H1 (cell line): ENCODE measurements around the gene FRA10AC1.

Experiments
- HDAC2 ChIP-seq, 2 experiments: fragments of 300-600 bp in 1 of 2; sonication (generic) in 1 of 2; IDR thresholded peaks; 2 replicates each; pipeline ENCODE4 v1.6.1; 2011 to 2012; ENCODE audit warnings: low read depth in 2 of 2, low read length in 2 of 2, mild to moderate bottlenecking in 2 of 2, moderate library complexity in 2 of 2, borderline replicate concordance in 1 of 2, inconsistent platforms in 1 of 2
- KDM1A ChIP-seq: fragments of 200-600, 300-600 bp; sonication (generic); IDR thresholded peaks from 2 replicates; pipeline ENCODE4 v1.7.1; 2016; ENCODE audit warnings: mild to moderate bottlenecking, low read length, borderline replicate concordance
- SP1 ChIP-seq: IDR thresholded peaks from 2 replicates; pipeline ENCODE4 v1.6.1; 2011; ENCODE audit warnings: low read depth, low read length
- TCF12 ChIP-seq: IDR thresholded peaks from 2 replicates; pipeline ENCODE4 v1.6.1; 2011; ENCODE audit warnings: low read depth, mild to moderate bottlenecking, low read length
- YY1 ChIP-seq: IDR thresholded peaks from 2 replicates; pipeline ENCODE4 v1.6.1; 2011; ENCODE audit warnings: low read depth, mild to moderate bottlenecking, low read length
- ZNF274 ChIP-seq: IDR thresholded peaks from 2 replicates; pipeline ENCODE4 v1.7.0; 2012; ENCODE audit warnings: low read length, borderline replicate concordance; ENCODE audit errors: extremely low read depth
- TF ChIP-seq, protein P1 (sequence below): IDR thresholded peaks from 2 replicates; pipeline ENCODE4 v1.6.1; 2012; ENCODE audit warnings: inconsistent platforms
- TF ChIP-seq, protein P2 (sequence below), 3 experiments: IDR thresholded peaks; 1 replicate in 2 of 3; 2 replicates in 1 of 3; pipeline versions ENCODE4 v1.5.1 to v1.6.1; 2011; ENCODE audit warnings: low read length in 3 of 3, mild to moderate bottlenecking in 3 of 3, inconsistent platforms in 2 of 3, low read depth in 1 of 3, moderate library complexity in 1 of 3; ENCODE audit not compliant: insufficient read depth in 1 of 3; ENCODE audit errors: control extremely low read depth in 1 of 3

DNA sequence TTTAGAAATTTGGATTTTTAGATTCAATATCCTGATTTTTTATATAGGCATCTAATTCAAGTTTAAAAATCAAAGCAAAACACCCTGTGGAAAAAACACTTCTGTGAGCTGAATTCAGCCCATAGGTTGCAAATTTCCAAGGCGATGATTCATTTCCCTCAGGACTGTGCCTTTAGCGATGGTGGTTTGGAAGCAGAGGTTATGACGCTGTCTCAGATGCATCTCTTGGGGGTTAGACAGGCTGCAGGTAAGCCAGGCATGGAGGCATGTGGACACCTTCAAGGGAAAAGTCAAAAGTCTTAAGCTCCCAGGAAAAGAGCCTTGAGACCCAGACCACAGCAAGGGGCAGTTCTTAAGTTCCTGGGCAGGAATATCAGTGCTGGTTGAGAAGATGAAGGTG is 9.5 kb upstream of the FRA10AC1 start:
- TF ChIP-seq SP1 (no peak), HDAC2 (IDR thresholded peaks at IDR 0.05; ENCODE audit: borderline replicate concordance in 1 of 2, low read depth in 2 of 2, low read length in 2 of 2) (no peak), TCF12 (no peak), YY1 (no peak), KDM1A (no peak), ZNF274 (no peak)
- TF ChIP-seq, protein P1, sequence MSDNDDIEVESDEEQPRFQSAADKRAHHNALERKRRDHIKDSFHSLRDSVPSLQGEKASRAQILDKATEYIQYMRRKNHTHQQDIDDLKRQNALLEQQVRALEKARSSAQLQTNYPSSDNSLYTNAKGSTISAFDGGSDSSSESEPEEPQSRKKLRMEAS: no peak
- TF ChIP-seq, protein P2, sequence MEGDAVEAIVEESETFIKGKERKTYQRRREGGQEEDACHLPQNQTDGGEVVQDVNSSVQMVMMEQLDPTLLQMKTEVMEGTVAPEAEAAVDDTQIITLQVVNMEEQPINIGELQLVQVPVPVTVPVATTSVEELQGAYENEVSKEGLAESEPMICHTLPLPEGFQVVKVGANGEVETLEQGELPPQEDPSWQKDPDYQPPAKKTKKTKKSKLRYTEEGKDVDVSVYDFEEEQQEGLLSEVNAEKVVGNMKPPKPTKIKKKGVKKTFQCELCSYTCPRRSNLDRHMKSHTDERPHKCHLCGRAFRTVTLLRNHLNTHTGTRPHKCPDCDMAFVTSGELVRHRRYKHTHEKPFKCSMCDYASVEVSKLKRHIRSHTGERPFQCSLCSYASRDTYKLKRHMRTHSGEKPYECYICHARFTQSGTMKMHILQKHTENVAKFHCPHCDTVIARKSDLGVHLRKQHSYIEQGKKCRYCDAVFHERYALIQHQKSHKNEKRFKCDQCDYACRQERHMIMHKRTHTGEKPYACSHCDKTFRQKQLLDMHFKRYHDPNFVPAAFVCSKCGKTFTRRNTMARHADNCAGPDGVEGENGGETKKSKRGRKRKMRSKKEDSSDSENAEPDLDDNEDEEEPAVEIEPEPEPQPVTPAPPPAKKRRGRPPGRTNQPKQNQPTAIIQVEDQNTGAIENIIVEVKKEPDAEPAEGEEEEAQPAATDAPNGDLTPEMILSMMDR (IDR thresholded peaks at IDR 0.05; ENCODE audit: control extremely low read depth in 1 of 3, insufficient read depth in 1 of 3, low read depth in 1 of 3, low read length in 3 of 3): no peak
